HEK293T (cell line): ENCODE measurements around the gene GUCY1A1.

Experiments used
- CTCF ChIA-PET: fragments of 350-600 bp; formaldehyde crosslinking; extraction: SDS; loops from one replicate; lab custom pipeline; 2021; ENCODE audit warnings: antibody characterized with exemption, inconsistent platforms; lab: Yijun Ruan, JAX
- POLR2A ChIA-PET: fragments of 350-600 bp; formaldehyde crosslinking; extraction: SDS; loops from one replicate; lab custom pipeline; 2020; ENCODE audit warnings: antibody characterized with exemption, inconsistent platforms; lab: Yijun Ruan, JAX
- DNase-seq: peaks from one replicate; pipeline ENCODE4 v3.0.0; 2012; ENCODE audit warnings: mixed read lengths; ENCODE audit errors: extremely low spot score
- ARNT ChIP-seq: fragments of 450-650 bp; IDR thresholded peaks from 2 replicates; pipeline ENCODE4 v1.6.1; 2017; ENCODE audit warnings: mild to moderate bottlenecking
- BHLHE40 ChIP-seq: fragments of 450-650 bp; IDR thresholded peaks from 2 replicates; pipeline ENCODE4 v1.6.1; 2016; ENCODE audit warnings: mild to moderate bottlenecking, moderate library complexity, borderline replicate concordance
- CTBP1 ChIP-seq: fragments of 450-650 bp; IDR thresholded peaks from 2 replicates; pipeline ENCODE4 v1.6.1; 2016; ENCODE audit warnings: borderline replicate concordance
- ELF4 ChIP-seq: fragments of 450-650 bp; IDR thresholded peaks from 2 replicates; pipeline ENCODE4 v1.6.1; 2017; ENCODE audit warnings: antibody characterized with exemption
- FOXA1 ChIP-seq: fragments of 450-650 bp; IDR thresholded peaks from 2 replicates; pipeline ENCODE4 v1.6.1; 2016; ENCODE audit warnings: mild to moderate bottlenecking
- FOXK2 ChIP-seq: fragments of 450-650 bp; IDR thresholded peaks from 2 replicates; pipeline ENCODE4 v1.6.1; 2016; ENCODE audit warnings: mild to moderate bottlenecking
- FOXM1 ChIP-seq: fragments of 450-650 bp; IDR thresholded peaks from 2 replicates; pipeline ENCODE4 v1.6.1; 2017; ENCODE audit warnings: mild to moderate bottlenecking, borderline replicate concordance
- HDGF ChIP-seq: fragments of 450-650 bp; IDR thresholded peaks from 2 replicates; pipeline ENCODE4 v1.6.1; 2017; ENCODE audit warnings: antibody characterized with exemption, borderline replicate concordance
- L3MBTL2 ChIP-seq: fragments of 450-650 bp; conservative IDR thresholded peaks from 2 replicates; pipeline ENCODE4 v1.6.1; 2016; ENCODE audit warnings: mild to moderate bottlenecking
- LEF1 ChIP-seq: fragments of 450-650 bp; IDR thresholded peaks from 2 replicates; pipeline ENCODE4 v1.6.1; 2017; ENCODE audit warnings: mild to moderate bottlenecking, borderline replicate concordance
- NFRKB ChIP-seq: fragments of 450-650 bp; IDR thresholded peaks from 2 replicates; pipeline ENCODE4 v1.6.1; 2016; ENCODE audit warnings: mild to moderate bottlenecking, moderate library complexity
- PKNOX1 ChIP-seq: fragments of 450-650 bp; IDR thresholded peaks from 2 replicates; pipeline ENCODE4 v1.6.1; 2016
- SP1 ChIP-seq: fragments of 450-650 bp; IDR thresholded peaks from 2 replicates; pipeline ENCODE4 v1.6.1; 2017
- SUZ12 ChIP-seq: fragments of 450-650 bp; IDR thresholded peaks from 2 replicates; pipeline ENCODE4 v1.6.1; 2016; ENCODE audit warnings: mild to moderate bottlenecking
- TARDBP ChIP-seq: fragments of 450-650 bp; IDR thresholded peaks from 2 replicates; pipeline ENCODE4 v1.6.1; 2016
- ZNF384 ChIP-seq: fragments of 450-650 bp; IDR thresholded peaks from 2 replicates; pipeline ENCODE4 v1.6.1; 2016

GUCY1A1 gene

GRCh38 chr4:155712846-155713245 lies 46.2 kb downstream of the GUCY1A1 start:
- POLR2A ChIA-PET: no interaction called here
- TF ChIP-seq TARDBP: no peak
- CTCF ChIA-PET: no interaction called here
- no peak for DNase-seq

- TF ChIP-seq ELF4 (no peak), BHLHE40 (no peak), FOXK2 (no peak), SP1 (no peak), L3MBTL2 (no peak), FOXA1 (no peak), HDGF (no peak), SUZ12 (no peak), CTBP1 (no peak), LEF1 (no peak), TARDBP (no peak), FOXM1 (no peak), ZNF384 (no peak), NFRKB (no peak)
- ChIA-PET CTCF (no interaction called here), POLR2A (no interaction called here)
- DNase-seq: no peak
Observed at GRCh38 chr4:155713911-155714310, 47.3 kb downstream of the GUCY1A1 start.

GRCh38 chr4:155722336-155722735 lies 55.7 kb downstream of the GUCY1A1 start:
- POLR2A ChIA-PET: no interaction called here
- DNase-seq: no peak
- TF ChIP-seq ELF4: no peak
- no peak for TF ChIP-seq LEF1
- TF ChIP-seq CTBP1: no peak
- no peak for TF ChIP-seq HDGF
- TF ChIP-seq PKNOX1: no peak
- no peak for TF ChIP-seq SUZ12
- TF ChIP-seq SP1: no peak
- no peak for TF ChIP-seq FOXK2
- no peak for TF ChIP-seq TARDBP
- no peak for TF ChIP-seq BHLHE40
- TF ChIP-seq ZNF384: no peak
- no peak for TF ChIP-seq FOXA1
- no peak for TF ChIP-seq ARNT
- no peak for TF ChIP-seq L3MBTL2
- no peak for TF ChIP-seq FOXM1
- no peak for TF ChIP-seq NFRKB
- CTCF ChIA-PET: no interaction called here

- no peak for DNase-seq
- no peak for TF ChIP-seq FOXA1
- TF ChIP-seq CTBP1: no peak
- TF ChIP-seq SP1: no peak
- TF ChIP-seq SUZ12: no peak
- no peak for TF ChIP-seq FOXM1
- no peak for TF ChIP-seq NFRKB
- TF ChIP-seq ELF4: no peak
- TF ChIP-seq TARDBP: no peak
- no peak for TF ChIP-seq FOXK2
- no peak for TF ChIP-seq LEF1
- TF ChIP-seq ARNT: no peak
- no peak for TF ChIP-seq HDGF
- TF ChIP-seq L3MBTL2: no peak
- TF ChIP-seq PKNOX1: no peak
- no peak for TF ChIP-seq ZNF384
- TF ChIP-seq BHLHE40: no peak
- POLR2A ChIA-PET: no interaction called here
- CTCF ChIA-PET: no interaction called here
Observed at GRCh38 chr4:155722816-155723499, 56.3 kb downstream of the GUCY1A1 start.

- POLR2A ChIA-PET: no interaction called here
- DNase-seq: no peak
- CTCF ChIA-PET: no interaction called here
- TF ChIP-seq PKNOX1 (no peak), ZNF384 (no peak), FOXK2 (no peak), FOXA1 (no peak), SUZ12 (no peak), L3MBTL2 (no peak), SP1 (no peak), CTBP1 (no peak), HDGF (no peak), FOXM1 (no peak), ARNT (no peak)
Observed at GRCh38 chr4:155724731-155725130, 58.1 kb downstream of the GUCY1A1 start.

- TF ChIP-seq HDGF (no peak), ARNT (no peak), LEF1 (no peak), BHLHE40 (no peak), NFRKB (no peak), FOXK2 (no peak), SP1 (no peak), SUZ12 (no peak), ZNF384 (no peak), CTBP1 (no peak), TARDBP (no peak), PKNOX1 (no peak), FOXM1 (no peak), FOXA1 (no peak), L3MBTL2 (no peak), ELF4 (no peak)
- ChIA-PET POLR2A (no interaction called here), CTCF (interaction anchor here (0.6 kb wide), 1 partner anchor 1708 kb away, joined by 3 read pairs; no protein-coding TSS in a partner anchor)
- DNase-seq: no peak
Observed at GRCh38 chr4:155734065-155734464, 67.4 kb downstream of the GUCY1A1 start.
